CD4-positive, alpha-beta T cell treated with Interleukin-6 for 4 hours (primary cell): ENCODE results near the gene ATP5PD.
"Not testable (repeated sequence)": the region's sequence is repeated elsewhere in the genome, so short reads cannot be mapped to it uniquely, and the experiment has no call there.

Experiments used
- DNase-seq: peaks from one replicate; pipeline ENCODE4 v3.0.0-alpha.2; 2020; ENCODE audit warnings: mixed read lengths

Gene ATP5PD

DNA sequence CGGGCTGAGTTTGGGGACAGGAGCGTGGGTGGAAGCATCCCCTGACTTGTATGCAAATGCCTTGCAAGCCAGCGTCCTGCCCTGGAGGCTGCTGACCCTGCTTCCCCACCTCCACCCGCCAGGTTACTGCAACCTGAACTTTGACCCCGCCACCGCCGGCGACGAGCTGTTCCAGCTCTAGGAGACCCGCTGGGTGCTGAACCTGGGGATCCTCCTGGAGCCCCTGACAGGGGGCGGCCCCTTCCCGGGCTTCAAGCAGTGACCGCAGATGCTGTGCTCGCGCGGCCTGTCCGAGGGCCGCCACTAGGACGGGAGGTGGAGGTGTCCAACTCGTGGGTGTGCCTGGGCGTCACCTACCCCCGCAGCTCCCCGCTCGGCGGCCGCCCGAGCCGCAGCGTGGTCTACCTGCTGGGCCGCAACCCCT lies 30.3 kb upstream of the ATP5PD start:
- DNase-seq: peak; percentile 2

GRCh38 chr17:75075597-75076336 lies 29.0 kb upstream of the ATP5PD start:
- DNase-seq: no peak

- DNase-seq: no peak
These were observed 27.8 kb upstream of the ATP5PD start for GRCh38 chr17:75074532-75074931.

- no peak for DNase-seq
These were observed 26.9 kb upstream of the ATP5PD start for GRCh38 chr17:75073618-75074047.

DNA sequence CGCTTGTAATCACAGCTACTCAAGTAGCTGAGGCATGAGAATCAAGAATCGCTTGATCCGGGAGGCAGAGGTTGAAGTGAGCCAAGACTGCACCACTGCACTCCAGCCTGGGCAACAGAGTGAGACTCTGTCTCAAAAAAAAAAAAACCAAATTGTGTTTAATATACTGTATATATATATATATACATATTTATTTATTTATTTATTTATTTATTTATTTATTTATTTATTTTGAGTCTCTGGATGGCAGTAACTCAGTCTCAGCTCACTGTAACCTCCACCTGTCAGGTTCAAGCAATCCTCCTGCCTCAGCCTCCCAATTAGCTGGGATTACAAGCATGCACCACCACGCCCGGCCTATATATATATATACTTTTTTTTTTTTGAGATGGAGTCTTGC lies 26.1 kb upstream of the ATP5PD start:
- DNase-seq: not testable (repeated sequence)

DNA sequence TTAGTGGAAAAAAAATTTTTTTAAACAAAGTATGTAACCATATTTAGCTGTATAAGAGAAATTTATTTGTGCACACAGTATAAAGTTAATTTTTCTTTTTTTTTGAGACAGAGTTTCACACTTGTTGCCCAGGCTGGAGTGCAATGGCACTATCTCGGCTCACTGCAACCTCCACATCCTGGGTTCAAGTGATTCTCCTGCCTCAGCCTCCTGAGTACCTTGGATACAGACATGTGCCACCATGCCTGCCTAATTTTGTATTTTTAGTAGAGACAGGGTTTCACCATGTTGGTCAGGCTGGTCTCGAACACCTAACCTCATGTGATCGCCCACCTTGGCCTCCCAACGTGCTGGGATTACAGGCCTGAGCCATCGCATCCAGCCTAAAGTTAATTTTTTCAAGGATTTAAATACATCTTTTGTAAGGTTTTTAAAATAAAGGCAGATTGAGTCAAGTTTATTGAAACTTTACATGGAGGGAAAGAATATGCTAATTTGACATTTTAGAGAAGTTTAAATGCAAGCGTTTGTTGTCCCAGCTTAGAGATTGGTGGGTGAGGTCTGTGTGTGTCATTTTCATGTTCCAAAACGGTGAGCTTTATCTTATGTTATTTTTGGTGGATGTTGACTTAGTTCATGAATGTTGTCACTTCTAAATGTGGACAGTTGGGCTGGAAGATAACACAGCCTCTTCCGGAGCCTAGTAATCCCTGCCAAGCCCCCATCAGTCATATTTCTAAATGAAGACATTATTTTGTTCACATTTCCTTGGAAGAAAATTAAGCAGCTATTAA lies 24.9 kb upstream of the ATP5PD start:
- not testable (repeated sequence) for DNase-seq

- DNase-seq: peak; percentile 43
These were observed 23.0 kb upstream of the ATP5PD start for GRCh38 chr17:75069783-75070182.

- no peak for DNase-seq
These were observed 22.0 kb upstream of the ATP5PD start for GRCh38 chr17:75068750-75069149.

DNA sequence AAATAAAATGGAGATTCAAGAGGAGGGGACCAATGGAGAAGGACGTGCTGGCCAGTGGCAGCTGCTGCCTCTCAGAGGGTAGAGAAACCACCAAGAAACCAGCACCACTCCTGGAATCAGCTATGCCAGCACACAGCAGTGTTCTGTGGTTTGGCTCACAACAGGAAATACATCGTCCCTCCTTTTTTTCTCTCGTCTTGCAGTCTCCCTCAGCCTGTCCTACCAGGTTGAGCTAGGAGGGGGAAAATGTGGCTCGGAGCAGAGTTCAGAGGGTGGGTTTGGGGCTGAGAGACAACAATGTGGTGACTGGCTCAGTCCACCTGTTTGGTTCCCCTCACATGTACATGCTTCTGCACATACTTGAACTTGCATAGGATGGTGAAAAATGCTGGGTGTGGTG lies 21.1 kb upstream of the ATP5PD start:
- peak; percentile 53 for DNase-seq

DNA sequence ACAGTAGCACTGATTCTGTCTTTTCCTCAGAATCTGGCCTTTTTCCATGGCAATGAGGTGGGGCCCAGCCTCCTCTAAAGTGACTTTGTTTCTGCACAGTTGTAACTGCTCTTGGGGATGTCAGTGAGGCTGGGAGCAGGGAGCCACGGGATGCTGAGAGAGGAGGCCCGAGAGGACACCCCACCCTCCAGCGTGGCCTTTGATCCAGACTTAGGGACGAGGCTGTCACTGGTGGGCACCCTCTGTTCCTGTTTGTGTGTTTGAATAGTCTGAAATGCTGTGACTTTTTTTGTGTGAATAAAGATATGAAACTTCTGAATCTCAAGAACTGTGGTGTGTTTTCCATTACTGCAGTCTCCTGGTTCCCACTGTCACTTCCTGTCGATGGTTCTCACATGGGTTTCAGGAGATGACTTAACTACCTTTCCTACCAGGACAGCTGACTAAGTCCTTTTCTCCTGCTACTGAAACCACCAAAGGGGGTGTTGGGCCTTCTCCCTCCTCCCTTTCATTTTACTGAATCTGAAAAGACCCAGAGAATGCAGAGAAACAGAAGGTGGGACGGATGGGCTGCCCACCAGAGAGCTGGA lies 18.9 kb upstream of the ATP5PD start:
- no peak for DNase-seq

DNA sequence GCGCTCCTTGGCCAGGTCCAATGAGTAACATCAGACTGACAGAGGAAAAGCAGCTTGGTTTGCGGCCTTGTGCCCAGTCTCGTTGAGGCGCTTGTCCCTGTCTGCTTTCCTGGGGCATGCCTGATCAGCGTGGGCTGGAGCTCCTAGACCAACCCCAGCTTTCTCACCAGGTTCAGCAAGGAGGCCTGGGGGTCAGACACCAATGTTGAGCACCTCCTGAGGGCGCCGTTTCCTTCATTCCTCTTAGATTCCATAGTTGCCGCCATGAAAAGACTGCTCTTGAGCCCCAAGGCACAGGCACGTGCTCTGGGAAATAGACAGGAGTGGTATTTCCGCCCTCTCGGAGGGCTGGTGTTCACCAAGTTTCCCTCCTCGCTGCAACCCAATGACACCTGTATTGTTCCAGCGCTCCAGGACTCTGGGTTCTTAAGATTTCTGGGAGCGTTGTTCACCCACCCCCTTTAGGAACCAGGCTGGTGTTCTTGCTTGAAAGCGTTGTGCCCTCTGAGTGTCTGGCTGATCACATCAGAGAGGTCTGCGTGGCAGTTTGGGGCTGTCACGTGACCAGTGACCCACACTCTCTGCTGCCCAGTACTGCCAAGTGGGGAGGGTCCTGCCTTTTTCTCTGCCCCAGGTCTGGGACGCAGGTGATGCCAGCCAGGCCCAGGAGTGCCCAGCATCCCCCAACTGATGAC lies 18.2 kb upstream of the ATP5PD start:
- DNase-seq: no peak

DNA sequence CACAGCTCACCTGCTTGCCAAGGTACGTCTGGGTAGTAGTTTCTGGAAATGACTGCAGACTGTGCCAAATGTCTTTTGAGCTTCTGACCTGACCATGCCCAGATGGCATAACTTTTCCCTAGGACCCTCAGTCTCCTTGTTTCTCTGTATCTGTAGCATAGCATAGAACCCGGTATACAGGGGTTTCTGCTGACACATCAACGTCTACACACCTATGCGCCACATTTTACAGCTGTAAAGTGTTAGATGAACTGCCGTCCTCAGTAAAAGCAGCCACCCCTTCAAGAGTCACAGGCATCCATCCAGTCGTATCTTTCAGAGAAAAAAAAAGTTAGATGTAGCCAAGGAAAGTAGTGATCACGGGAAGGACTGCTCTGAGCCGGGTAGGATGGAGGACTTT lies 17.7 kb upstream of the ATP5PD start:
- DNase-seq: no peak

DNA sequence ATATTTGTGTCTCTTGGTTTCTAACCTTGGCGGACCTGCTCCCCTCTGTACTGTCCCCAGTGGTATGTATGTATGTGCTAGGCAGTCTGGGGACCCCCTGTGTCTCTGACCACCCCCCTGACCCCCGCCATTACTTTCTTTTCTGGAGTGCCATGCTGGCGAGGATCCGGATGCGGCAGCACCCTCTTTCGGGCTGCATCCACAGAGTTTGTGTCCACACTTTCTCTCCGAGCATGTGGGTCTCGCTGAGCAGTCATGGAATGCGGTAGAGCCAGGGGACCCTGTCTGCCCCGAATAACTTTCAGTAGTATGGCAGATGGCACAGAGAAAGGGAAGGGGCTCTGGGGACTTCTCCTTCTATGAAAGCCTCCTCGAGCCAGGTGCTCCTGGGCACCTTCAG lies 17.3 kb upstream of the ATP5PD start:
- DNase-seq: no peak

GRCh38 chr17:75063626-75064025 lies 16.9 kb upstream of the ATP5PD start:
- no peak for DNase-seq

GRCh38 chr17:75063201-75063600 lies 16.4 kb upstream of the ATP5PD start:
- DNase-seq: no peak

GRCh38 chr17:75061618-75062017 lies 14.8 kb upstream of the ATP5PD start:
- DNase-seq: no peak

DNA sequence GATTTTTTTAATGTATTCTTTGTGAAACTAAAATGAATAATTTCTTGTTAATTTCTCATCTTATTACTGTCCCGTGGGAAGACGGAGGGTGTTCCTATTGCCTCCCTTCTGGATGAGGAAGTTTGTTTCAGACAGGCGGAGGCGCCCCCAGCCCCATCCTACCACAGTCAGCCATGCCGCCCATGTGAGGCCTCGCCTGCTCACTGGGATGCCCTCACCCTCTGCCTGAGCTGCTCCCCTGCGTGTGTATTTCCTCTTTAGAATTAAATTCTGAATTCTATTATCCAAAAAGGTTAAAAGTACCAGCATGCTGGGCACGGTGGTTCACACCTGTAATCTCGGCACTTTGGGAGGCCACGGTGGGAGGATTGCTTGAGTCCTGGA lies 14.3 kb upstream of the ATP5PD start:
- no peak for DNase-seq

- no peak for DNase-seq
These were observed 13.8 kb upstream of the ATP5PD start for GRCh38 chr17:75060434-75061054.

GRCh38 chr17:75059369-75060345 lies 12.9 kb upstream of the ATP5PD start:
- DNase-seq: peak; percentile 26

DNA sequence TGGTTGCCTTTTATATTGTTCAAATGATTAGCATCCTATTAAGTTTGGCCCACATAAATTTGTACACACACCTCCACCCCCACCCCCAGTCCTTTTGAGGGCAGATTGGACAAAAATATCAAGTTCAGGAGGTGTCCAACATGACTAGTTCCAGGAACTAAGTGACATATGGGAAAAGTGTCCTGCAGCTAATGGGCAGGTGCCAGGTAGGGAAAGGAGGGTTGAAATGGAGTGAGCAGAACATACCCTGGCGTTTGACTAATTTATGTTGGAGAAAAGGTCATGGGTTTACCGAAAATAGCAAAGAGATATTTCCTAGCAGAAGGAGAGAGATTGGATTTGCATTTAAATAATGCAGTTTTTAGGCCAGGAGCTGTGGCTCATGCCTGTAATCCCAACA lies 5.2 kb upstream of the ATP5PD start:
- DNase-seq: no peak

DNA sequence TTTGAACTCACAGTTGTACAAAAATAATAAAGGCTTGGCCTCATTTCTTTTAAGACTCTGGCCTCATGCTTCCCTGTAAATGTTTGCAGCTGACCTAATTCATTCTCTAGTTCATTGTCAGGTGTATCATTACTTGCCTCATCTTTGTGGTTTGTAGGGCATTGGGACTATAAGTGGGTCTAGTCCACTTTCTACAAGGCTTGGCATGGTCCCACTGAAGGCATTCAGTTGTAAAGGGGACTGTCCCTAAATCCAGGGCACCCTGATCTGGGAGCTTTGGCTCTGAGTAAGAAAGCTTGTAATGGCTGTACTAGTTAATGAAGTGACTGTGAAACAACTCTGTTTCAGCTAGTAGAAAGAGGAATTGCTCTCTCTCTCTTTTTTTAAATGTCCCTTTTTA lies 2.9 kb upstream of the ATP5PD start:
- no peak for DNase-seq

GRCh38 chr17:75049057-75049456 lies 2.3 kb upstream of the ATP5PD start:
- DNase-seq: no peak
